Large intestine (tissue), 12 donors: ENCODE results near the gene BNIP2. TPM values are rescaled to one million over a fixed set of nuclear protein-coding genes. Genes with fewer than 3 reads are reported as not detected.

Experiments
- DNase-seq, 2 donors: peaks; one replicate each; pipeline versions ENCODE4 v3.0.0 to v3.0.0-alpha.2; 2013
- H3K27ac ChIP-seq: one replicate; pipeline ENCODE4 v1.5.1; 2013; ENCODE audit warnings: low read length
- H3K27me3 ChIP-seq: 2 replicates; pipeline ENCODE4 v1.6.1; 2013; ENCODE audit warnings: low read length; ENCODE audit not compliant: control insufficient read depth, insufficient read depth
- H3K36me3 ChIP-seq: 2 replicates; pipeline ENCODE4 v1.6.1; 2013; ENCODE audit warnings: low read length; ENCODE audit not compliant: control insufficient read depth, insufficient read depth
- H3K4me1 ChIP-seq: one replicate; pipeline ENCODE4 v1.6.1; 2013; ENCODE audit warnings: low read length; ENCODE audit not compliant: control insufficient read depth, insufficient read depth
- H3K4me3 ChIP-seq: one replicate; pipeline ENCODE4 v1.5.1; 2013; ENCODE audit warnings: low read length
- H3K9me3 ChIP-seq: one replicate; pipeline ENCODE4 v1.6.1; 2013; ENCODE audit warnings: mild to moderate bottlenecking, low read depth, low read length, moderate library complexity; ENCODE audit not compliant: control insufficient read depth
- WGBS: methylation state at CpG from one replicate; pipeline ENCODE4 v1.1.5; 2013; ENCODE audit warnings: low lambda C conversion rate; ENCODE audit not compliant: insufficient coverage; 5-methylcytosine and 5-hydroxymethylcytosine counted together
- long read RNA-seq, 11 donors: transcript quantifications; one replicate each; lab custom pipeline, GENCODE V29; 2026
- polyA plus RNA-seq: library from polyadenylated mRNA; unstranded; fragments of 120-200 nt; gene quantifications from one replicate; pipeline ENCODE4 v1.2.1, GENCODE V29; 2013

BNIP2 gene, protein sequence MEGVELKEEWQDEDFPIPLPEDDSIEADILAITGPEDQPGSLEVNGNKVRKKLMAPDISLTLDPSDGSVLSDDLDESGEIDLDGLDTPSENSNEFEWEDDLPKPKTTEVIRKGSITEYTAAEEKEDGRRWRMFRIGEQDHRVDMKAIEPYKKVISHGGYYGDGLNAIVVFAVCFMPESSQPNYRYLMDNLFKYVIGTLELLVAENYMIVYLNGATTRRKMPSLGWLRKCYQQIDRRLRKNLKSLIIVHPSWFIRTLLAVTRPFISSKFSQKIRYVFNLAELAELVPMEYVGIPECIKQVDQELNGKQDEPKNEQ
- 59.0 TPM for polyA plus RNA-seq
- long read RNA-seq, donor 1, partial matches to known transcripts: 24 of 47 reads
- long read RNA-seq, donor 1, other reads (novel, unspliced or antisense): 17 of 47 reads
- long read RNA-seq, donor 2, full-length matches to known transcripts: 15 of 15 reads
- long read RNA-seq, donor 2, partial matches to known transcripts: 0 of 15 reads
- long read RNA-seq, donor 2, other reads (novel, unspliced or antisense): 0 of 15 reads
- long read RNA-seq, donor 3: 0 reads
- long read RNA-seq, donor 4, partial matches to known transcripts: 0 of 2 reads
- long read RNA-seq, donor 4, other reads (novel, unspliced or antisense): 0 of 2 reads
- long read RNA-seq, donor 5, full-length matches to known transcripts: 4 of 560 reads
- long read RNA-seq, donor 5, partial matches to known transcripts: 556 of 560 reads
- long read RNA-seq, donor 5, other reads (novel, unspliced or antisense): 0 of 560 reads
- long read RNA-seq, donor 6, full-length matches to known transcripts: 15 of 2,753 reads
- long read RNA-seq, donor 6, partial matches to known transcripts: 2,738 of 2,753 reads
- long read RNA-seq, donor 6, other reads (novel, unspliced or antisense): 0 of 2,753 reads
- long read RNA-seq, donor 7, partial matches to known transcripts: 0 of 6 reads
- long read RNA-seq, donor 7, other reads (novel, unspliced or antisense): 0 of 6 reads
- long read RNA-seq, donor 8, full-length matches to known transcripts: 17 of 17 reads
- long read RNA-seq, donor 8, partial matches to known transcripts: 0 of 17 reads
- long read RNA-seq, donor 8, other reads (novel, unspliced or antisense): 0 of 17 reads
- long read RNA-seq, donor 9, full-length matches to known transcripts: 8 of 8 reads
- long read RNA-seq, donor 9, partial matches to known transcripts: 0 of 8 reads
- long read RNA-seq, donor 9, other reads (novel, unspliced or antisense): 0 of 8 reads
- long read RNA-seq, donor 10, full-length matches to known transcripts: 13 of 671 reads
- long read RNA-seq, donor 10, partial matches to known transcripts: 625 of 671 reads
- long read RNA-seq, donor 10, other reads (novel, unspliced or antisense): 33 of 671 reads
- long read RNA-seq, donor 11, full-length matches to known transcripts: 7 of 7 reads
- long read RNA-seq, donor 11, partial matches to known transcripts: 0 of 7 reads
- long read RNA-seq, donor 11, other reads (novel, unspliced or antisense): 0 of 7 reads

- no peaks in the 10 kb centered on the region for H3K36me3 ChIP-seq
- peak; percentile 99 to 100 for DNase-seq
- H3K27me3 ChIP-seq: no peaks in the 10 kb centered on the region
- H3K9me3 ChIP-seq: no peaks in the 10 kb centered on the region
- peaks cover 8% of the 10 kb centered on the region for H3K4me1 ChIP-seq
- peak within 1 kb of the TSS; percentile 99 for H3K27ac ChIP-seq
- peak within 1 kb of the TSS; percentile 87 for H3K4me3 ChIP-seq
- WGBS: 0% methylated on average over 4 of the region's 78 CpGs
Measured at GRCh38 chr15:59688782-59689625, at the start of gene BNIP2. TSS of gene BNIP2 (minus strand) at chr15:59689320. CDS start at chr15:59682457, 6,863 bp downstream.

GRCh38 chr15:59738676-59739075, 49.6 kb upstream of the BNIP2 start:
- WGBS: no CpG with 5 or more reads among the region's 7 CpGs
- no peak overlapping the region for H3K4me3 ChIP-seq
- no peaks in the 10 kb centered on the region for H3K9me3 ChIP-seq
- no peak overlapping the region for H3K27ac ChIP-seq
- H3K27me3 ChIP-seq: peaks cover 3% of the 10 kb centered on the region
- DNase-seq: no peak
- H3K4me1 ChIP-seq: no peaks in the 10 kb centered on the region
- no peaks in the 10 kb centered on the region for H3K36me3 ChIP-seq

- WGBS: no CpG with 5 or more reads among the region's 7 CpGs
- Histone ChIP-seq H3K9me3 (no peaks in the 10 kb centered on the region), H3K27me3 (peaks cover 3% of the 10 kb centered on the region), H3K4me3 (no peak overlapping the region), H3K27ac (no peak overlapping the region), H3K36me3 (no peaks in the 10 kb centered on the region), H3K4me1 (no peaks in the 10 kb centered on the region)
- no peak for DNase-seq
Measured at GRCh38 chr15:59736181-59736580, 47.1 kb upstream of the BNIP2 start.

DNA sequence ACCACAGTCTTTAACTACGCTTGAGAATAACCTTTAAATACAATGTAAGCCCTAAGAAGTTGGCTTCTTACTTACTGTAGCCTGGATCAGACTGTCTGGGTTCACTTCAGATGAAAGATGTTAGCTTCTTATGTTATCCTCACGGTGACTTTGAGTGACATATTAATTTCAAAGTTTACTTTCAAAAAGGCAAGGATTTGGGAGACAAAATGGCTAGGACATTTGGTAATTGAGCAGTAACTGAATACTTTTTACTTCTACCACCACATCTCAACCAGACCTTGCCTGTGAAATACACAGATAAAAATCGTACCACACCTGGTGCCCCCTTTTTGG, 36.0 kb upstream of the BNIP2 start:
- Histone ChIP-seq H3K27ac (no peak overlapping the region), H3K36me3 (no peaks in the 10 kb centered on the region), H3K9me3 (no peaks in the 10 kb centered on the region), H3K4me1 (no peaks in the 10 kb centered on the region), H3K27me3 (peaks cover 2% of the 10 kb centered on the region), H3K4me3 (no peak overlapping the region)
- DNase-seq: no peak
- no CpG with 5 or more reads among the region's 3 CpGs for WGBS

GRCh38 chr15:59723687-59724346, 34.7 kb upstream of the BNIP2 start:
- Histone ChIP-seq H3K4me1 (no peaks in the 10 kb centered on the region), H3K36me3 (no peaks in the 10 kb centered on the region), H3K27ac (no peak overlapping the region), H3K27me3 (no peaks in the 10 kb centered on the region), H3K4me3 (no peak overlapping the region), H3K9me3 (no peaks in the 10 kb centered on the region)
- no CpG with 5 or more reads among the region's 7 CpGs for WGBS
- DNase-seq: no peak

- Histone ChIP-seq H3K27ac (no peak overlapping the region), H3K4me1 (no peaks in the 10 kb centered on the region), H3K36me3 (no peaks in the 10 kb centered on the region), H3K27me3 (no peaks in the 10 kb centered on the region), H3K4me3 (no peak overlapping the region), H3K9me3 (no peaks in the 10 kb centered on the region)
- DNase-seq: no peak
- 60% methylated on average over 1 of the region's 7 CpGs for WGBS
Measured at GRCh38 chr15:59722476-59722875, 33.4 kb upstream of the BNIP2 start.

GRCh38 chr15:59722037-59722436, 32.9 kb upstream of the BNIP2 start:
- Histone ChIP-seq H3K4me3 (no peak overlapping the region), H3K27me3 (no peaks in the 10 kb centered on the region), H3K4me1 (no peaks in the 10 kb centered on the region), H3K9me3 (no peaks in the 10 kb centered on the region), H3K27ac (no peak overlapping the region), H3K36me3 (no peaks in the 10 kb centered on the region)
- DNase-seq: no peak
- no CpG with 5 or more reads among the region's 7 CpGs for WGBS

DNA sequence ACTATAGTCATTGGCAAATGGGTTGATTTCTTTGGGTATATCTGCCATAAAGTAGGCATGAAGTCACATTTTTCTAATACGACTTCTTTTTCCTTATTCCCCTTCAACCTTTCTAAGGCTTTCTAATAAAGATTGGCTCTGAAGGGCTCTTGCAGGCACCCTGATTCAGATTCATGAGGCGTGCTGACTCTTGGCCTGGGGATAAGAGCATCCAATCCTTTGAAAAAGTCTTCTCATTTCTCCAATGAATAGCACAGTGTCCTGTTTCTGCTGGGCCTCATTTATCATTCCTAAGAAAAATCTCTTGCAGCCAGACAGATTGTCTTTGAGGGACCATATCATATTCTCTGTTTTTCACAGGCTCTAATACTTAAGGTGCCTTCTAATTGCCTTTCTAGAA, 32.3 kb upstream of the BNIP2 start:
- Histone ChIP-seq H3K27me3 (no peaks in the 10 kb centered on the region), H3K9me3 (no peaks in the 10 kb centered on the region), H3K36me3 (no peaks in the 10 kb centered on the region), H3K4me1 (no peaks in the 10 kb centered on the region), H3K27ac (no peak overlapping the region), H3K4me3 (no peak overlapping the region)
- 100% methylated on average over 1 of the region's 2 CpGs for WGBS
- no peak for DNase-seq

- no peak for DNase-seq
- Histone ChIP-seq H3K36me3 (no peaks in the 10 kb centered on the region), H3K4me3 (no peak overlapping the region), H3K4me1 (no peaks in the 10 kb centered on the region), H3K27me3 (no peaks in the 10 kb centered on the region), H3K9me3 (no peaks in the 10 kb centered on the region), H3K27ac (no peak overlapping the region)
- WGBS: no CpG with 5 or more reads among the region's 3 CpGs
Measured at GRCh38 chr15:59713177-59713576, 24.1 kb upstream of the BNIP2 start.
